Osteocyte (in vitro differentiated cells): Measurements from ENCODE around the gene NATD1. TPM values are rescaled to one million over a fixed set of nuclear protein-coding genes. Genes with fewer than 3 reads are reported as not detected.

ENCODE experiments used
- DNase-seq: peaks from one replicate; pipeline ENCODE4 v3.0.0; 2021; ENCODE audit warnings: mixed read lengths; ENCODE audit not compliant: unreplicated experiment; ENCODE audit errors: extremely low spot score
- H3K27ac Mint-ChIP-seq: one replicate; pipeline ENCODE4 v1.8.0; 2021; ENCODE audit warnings: mild to moderate bottlenecking, mixed read lengths; ENCODE audit not compliant: unreplicated experiment
- H3K27me3 Mint-ChIP-seq: one replicate; pipeline ENCODE4 v1.8.0; 2021; ENCODE audit warnings: mixed read lengths; ENCODE audit not compliant: unreplicated experiment
- H3K36me3 Mint-ChIP-seq: one replicate; pipeline ENCODE4 v1.8.0; 2021; ENCODE audit warnings: mixed read lengths; ENCODE audit not compliant: unreplicated experiment
- H3K4me1 Mint-ChIP-seq: one replicate; pipeline ENCODE4 v1.8.0; 2021; ENCODE audit warnings: mixed read lengths; ENCODE audit not compliant: unreplicated experiment
- H3K4me3 Mint-ChIP-seq: one replicate; pipeline ENCODE4 v1.8.0; 2021; ENCODE audit warnings: mild to moderate bottlenecking, moderate library complexity, mixed read lengths; ENCODE audit not compliant: unreplicated experiment
- H3K9me3 Mint-ChIP-seq: one replicate; pipeline ENCODE4 v1.8.0; 2021; ENCODE audit warnings: mixed read lengths; ENCODE audit not compliant: unreplicated experiment
- total RNA-seq: library from RNA; stranded (reverse); gene quantifications from 2 replicates; pipeline ENCODE4 v1.2.1, GENCODE V29; 2021
- TF ChIP-seq, protein P1 (sequence below): fragments of 200-600 bp; sonication (generic); IDR thresholded peaks from 2 replicates; pipeline ENCODE4 v1.5.0; 2021; ENCODE audit warnings: antibody characterized with exemption, mild to moderate bottlenecking, moderate library complexity

Gene NATD1
- total RNA-seq, 1 donor from 2014 or later, result 18.5 TPM

GRCh38 chr17:21209511-21210175 lies 43.6 kb downstream of the NATD1 start:
- no peaks in the 10 kb centered on the region for H3K9me3 Mint-ChIP-seq
- TF ChIP-seq, protein P1, sequence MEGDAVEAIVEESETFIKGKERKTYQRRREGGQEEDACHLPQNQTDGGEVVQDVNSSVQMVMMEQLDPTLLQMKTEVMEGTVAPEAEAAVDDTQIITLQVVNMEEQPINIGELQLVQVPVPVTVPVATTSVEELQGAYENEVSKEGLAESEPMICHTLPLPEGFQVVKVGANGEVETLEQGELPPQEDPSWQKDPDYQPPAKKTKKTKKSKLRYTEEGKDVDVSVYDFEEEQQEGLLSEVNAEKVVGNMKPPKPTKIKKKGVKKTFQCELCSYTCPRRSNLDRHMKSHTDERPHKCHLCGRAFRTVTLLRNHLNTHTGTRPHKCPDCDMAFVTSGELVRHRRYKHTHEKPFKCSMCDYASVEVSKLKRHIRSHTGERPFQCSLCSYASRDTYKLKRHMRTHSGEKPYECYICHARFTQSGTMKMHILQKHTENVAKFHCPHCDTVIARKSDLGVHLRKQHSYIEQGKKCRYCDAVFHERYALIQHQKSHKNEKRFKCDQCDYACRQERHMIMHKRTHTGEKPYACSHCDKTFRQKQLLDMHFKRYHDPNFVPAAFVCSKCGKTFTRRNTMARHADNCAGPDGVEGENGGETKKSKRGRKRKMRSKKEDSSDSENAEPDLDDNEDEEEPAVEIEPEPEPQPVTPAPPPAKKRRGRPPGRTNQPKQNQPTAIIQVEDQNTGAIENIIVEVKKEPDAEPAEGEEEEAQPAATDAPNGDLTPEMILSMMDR, result no peak
- no peak overlapping the region for H3K27ac Mint-ChIP-seq
- no peaks in the 10 kb centered on the region for H3K27me3 Mint-ChIP-seq
- H3K36me3 Mint-ChIP-seq, result peaks cover 6% of the 10 kb centered on the region
- peaks cover 16% of the 10 kb centered on the region for H3K4me1 Mint-ChIP-seq
- no peak for DNase-seq
- H3K4me3 Mint-ChIP-seq, result no peak overlapping the region

- no peaks in the 10 kb centered on the region for H3K27me3 Mint-ChIP-seq
- no peak overlapping the region for H3K4me3 Mint-ChIP-seq
- no peaks in the 10 kb centered on the region for H3K9me3 Mint-ChIP-seq
Observed at GRCh38 chr17:21208352-21208751, 44.9 kb downstream of the NATD1 start.

GRCh38 chr17:21204935-21205334 lies 48.3 kb downstream of the NATD1 start:
- Mint-ChIP-seq H3K36me3 (peaks cover 2% of the 10 kb centered on the region), H3K27ac (no peak overlapping the region), H3K4me1 (peaks cover 8% of the 10 kb centered on the region), H3K9me3 (no peaks in the 10 kb centered on the region), H3K4me3 (no peak overlapping the region), H3K27me3 (no peaks in the 10 kb centered on the region)
- TF ChIP-seq, protein P1, result no peak
- no peak for DNase-seq

More at GRCh38 chr17:21208352-21208751, 44.9 kb downstream of the NATD1 start:
- no peak for DNase-seq
- H3K36me3 Mint-ChIP-seq, result peaks cover 6% of the 10 kb centered on the region
- peaks cover 16% of the 10 kb centered on the region for H3K4me1 Mint-ChIP-seq
- H3K27ac Mint-ChIP-seq, result no peak overlapping the region
- TF ChIP-seq, protein P1, result no peak

DNA sequence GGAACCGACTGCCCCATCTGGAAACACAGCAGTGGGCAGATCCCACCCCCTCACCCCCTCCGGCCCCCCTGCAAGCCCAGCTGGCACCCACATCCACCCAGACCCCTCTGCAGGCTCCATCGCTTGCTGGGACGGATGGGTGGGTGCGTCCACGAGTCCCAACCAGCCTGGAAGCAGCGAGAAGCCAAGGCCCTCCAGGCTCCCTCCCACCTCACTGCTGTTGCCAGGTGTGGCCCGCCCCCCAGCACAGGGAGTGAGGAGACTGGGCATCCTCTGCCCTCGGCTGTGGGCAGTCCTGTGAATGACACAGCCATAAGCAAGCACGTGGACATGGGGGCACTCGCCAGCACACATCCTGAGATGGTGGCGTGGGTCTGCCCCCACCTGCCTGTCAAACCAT lies 50.7 kb downstream of the NATD1 start:
- H3K27ac Mint-ChIP-seq, result no peak overlapping the region
- H3K36me3 Mint-ChIP-seq, result peaks cover 8% of the 10 kb centered on the region
- TF ChIP-seq, protein P1, result no peak

DNA sequence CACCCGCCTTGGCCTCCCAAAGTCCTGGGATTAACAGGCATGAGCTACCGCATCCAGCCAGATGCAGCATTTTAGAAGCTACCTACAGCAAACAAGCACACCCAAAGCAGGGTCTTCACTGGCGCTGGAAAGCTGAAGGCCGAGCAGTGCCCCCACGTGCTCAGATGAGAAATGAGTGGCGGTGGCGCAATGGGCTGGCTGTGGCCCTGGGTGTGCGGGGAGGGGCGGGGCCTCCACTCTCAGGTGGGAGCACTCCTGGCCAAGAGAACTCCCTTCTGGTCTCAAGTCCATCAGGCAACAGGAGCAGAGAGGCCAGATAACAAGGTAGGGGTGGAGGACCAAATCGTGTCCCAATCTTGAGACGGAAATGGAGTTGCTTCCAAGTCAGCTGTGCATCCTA lies 51.3 kb downstream of the NATD1 start:
- H3K36me3 Mint-ChIP-seq, result peaks cover 14% of the 10 kb centered on the region
- TF ChIP-seq, protein P1, result no peak
- H3K27ac Mint-ChIP-seq, result no peak overlapping the region
- no peaks in the 10 kb centered on the region for H3K27me3 Mint-ChIP-seq
- H3K4me3 Mint-ChIP-seq, result no peak overlapping the region
- peaks cover 12% of the 10 kb centered on the region for H3K4me1 Mint-ChIP-seq
- no peaks in the 10 kb centered on the region for H3K9me3 Mint-ChIP-seq
- DNase-seq, result no peak

More for the DNA sequence above, 50.7 kb downstream of the NATD1 start:
- no peak overlapping the region for H3K4me3 Mint-ChIP-seq
- no peaks in the 10 kb centered on the region for H3K27me3 Mint-ChIP-seq
- H3K4me1 Mint-ChIP-seq, result peaks cover 12% of the 10 kb centered on the region
- DNase-seq, result no peak
- H3K9me3 Mint-ChIP-seq, result no peaks in the 10 kb centered on the region
